GM12892 (cell line): ENCODE results near the gene THAP6.
"Not testable (repeated sequence)": the region's sequence is repeated elsewhere in the genome, so short reads cannot be mapped to it uniquely, and the experiment has no call there.

Source experiments
- POLR2A ChIP-seq: IDR thresholded peaks from 2 replicates; pipeline ENCODE4 v1.6.1; 2011; ENCODE audit warnings: low read depth, low read length, control low read depth
- POLR2AphosphoS5 ChIP-seq: IDR thresholded peaks from 2 replicates; pipeline ENCODE4 v1.6.1; 2011; ENCODE audit warnings: low read depth, low read length, control low read depth
- TAF1 ChIP-seq: IDR thresholded peaks from 2 replicates; pipeline ENCODE4 v1.6.1; 2011; ENCODE audit warnings: low read depth, mild to moderate bottlenecking, control low read depth, low read length, borderline replicate concordance

GRCh38 chr4:75537308-75537707 lies 23.0 kb downstream of the THAP6 start:
- TF ChIP-seq POLR2A, POLR2AphosphoS5, TAF1: not testable (repeated sequence)
